CD14-positive monocyte (primary cell): ENCODE results near the gene TMEM215. TPM values are rescaled to one million over a fixed set of nuclear protein-coding genes. Genes with fewer than 3 reads are reported as not detected.

Source experiments
- DNase-seq, 3 donors: peaks; one replicate each; pipeline ENCODE4 v3.0.0-alpha.2; 2011 to 2022
- H2AFZ ChIP-seq: 2 replicates; pipeline ENCODE4 v1.6.0; 2012; ENCODE audit warnings: mild to moderate bottlenecking, low read depth, low read length, inconsistent platforms; ENCODE audit not compliant: insufficient read depth, poor library complexity, severe bottlenecking
- H3K27ac ChIP-seq, 2 donors: 1 replicate in 1 of 2; 2 replicates in 1 of 2; pipeline ENCODE4 v1.5.1; 2012 to 2013; ENCODE audit warnings: low read length in 2 of 2, control low read depth in 1 of 2, inconsistent platforms in 1 of 2, low read depth in 1 of 2, mild to moderate bottlenecking in 1 of 2
- H3K27me3 ChIP-seq, 2 donors: one replicate each; pipeline versions ENCODE4 v1.6.0 to v1.6.1; 2011 to 2013; ENCODE audit warnings: low read length in 2 of 2; ENCODE audit not compliant: control insufficient read depth in 2 of 2, insufficient read depth in 2 of 2
- H3K36me3 ChIP-seq, 2 donors: replicated peaks in 1 of 2; 1 replicate in 1 of 2; 2 replicates in 1 of 2; pipeline versions ENCODE4 v1.5.1 to v1.6.1; 2012 to 2013; ENCODE audit warnings: low read length in 2 of 2, control low read depth in 1 of 2, inconsistent platforms in 1 of 2, mild to moderate bottlenecking in 1 of 2; ENCODE audit not compliant: insufficient read depth in 2 of 2, control insufficient read depth in 1 of 2
- H3K4me1 ChIP-seq, 2 donors: 1 replicate in 1 of 2; 2 replicates in 1 of 2; pipeline versions ENCODE4 v1.5.1 to v1.6.1; 2012 to 2013; ENCODE audit warnings: low read length in 2 of 2, control low read depth in 1 of 2, inconsistent platforms in 1 of 2, mild to moderate bottlenecking in 1 of 2, moderate library complexity in 1 of 2; ENCODE audit not compliant: insufficient read depth in 2 of 2, control insufficient read depth in 1 of 2
- H3K4me2 ChIP-seq: replicated peaks from 2 replicates; pipeline ENCODE3; 2012; ENCODE audit warnings: low read length, moderate library complexity, mild to moderate bottlenecking; ENCODE audit not compliant: poor library complexity, severe bottlenecking; ENCODE audit errors: extremely low read depth
- H3K4me3 ChIP-seq, 3 experiments: fragments of 200-600 bp in 1 of 3; sonication (generic) in 1 of 3; replicated peaks in 1 of 3; 1 replicate in 2 of 3; 2 replicates in 1 of 3; pipeline ENCODE4 v1.5.1; 2011 to 2013; ENCODE audit warnings: low read length in 3 of 3, mild to moderate bottlenecking in 3 of 3, control low read depth in 2 of 3, low read depth in 2 of 3, inconsistent platforms in 1 of 3, moderate library complexity in 1 of 3
- H3K79me2 ChIP-seq: 2 replicates; pipeline ENCODE4 v1.6.0; 2012; ENCODE audit warnings: mild to moderate bottlenecking, control low read depth, inconsistent platforms, low read length, moderate library complexity; ENCODE audit not compliant: insufficient read depth
- H3K9ac ChIP-seq: 2 replicates; pipeline ENCODE4 v1.6.0; 2017; ENCODE audit warnings: low read length, mild to moderate bottlenecking; ENCODE audit not compliant: insufficient read depth, poor library complexity, severe bottlenecking
- H3K9me3 ChIP-seq, 2 donors: replicated peaks in 1 of 2; 1 replicate in 1 of 2; 2 replicates in 1 of 2; pipeline versions ENCODE4 v1.5.1 to v1.6.1; 2012 to 2013; ENCODE audit warnings: low read length in 2 of 2, control low read depth in 1 of 2; ENCODE audit not compliant: control insufficient read depth in 1 of 2, insufficient read depth in 1 of 2
- H4K20me1 ChIP-seq: 2 replicates; pipeline ENCODE4 v1.6.0; 2012; ENCODE audit warnings: mild to moderate bottlenecking, low read length, control low read depth, moderate library complexity; ENCODE audit not compliant: insufficient read depth
- H3K27ac Mint-ChIP-seq, 7 donors: one replicate each; pipeline ENCODE4 v1.8.0; 2020; ENCODE audit warnings: mild to moderate bottlenecking in 7 of 7, mixed read lengths in 7 of 7, moderate library complexity in 6 of 7, inconsistent platforms in 2 of 7
- H3K27me3 Mint-ChIP-seq, 3 donors: one replicate each; pipeline ENCODE4 v1.8.0; 2021 to 2022; ENCODE audit warnings: low read depth in 3 of 3, mild to moderate bottlenecking in 3 of 3, mixed read lengths in 3 of 3, moderate library complexity in 3 of 3, inconsistent platforms in 1 of 3
- H3K36me3 Mint-ChIP-seq, 2 donors: one replicate each; pipeline ENCODE4 v1.8.0; 2020; ENCODE audit warnings: mixed read lengths in 2 of 2, inconsistent platforms in 1 of 2, mild to moderate bottlenecking in 1 of 2
- H3K4me1 Mint-ChIP-seq: one replicate; pipeline ENCODE4 v1.8.0; 2020; ENCODE audit warnings: mild to moderate bottlenecking, mixed read lengths
- H3K4me3 Mint-ChIP-seq, 2 donors: one replicate each; pipeline ENCODE4 v1.8.0; 2020; ENCODE audit warnings: mild to moderate bottlenecking in 2 of 2, mixed read lengths in 2 of 2, moderate library complexity in 1 of 2
- H3K9me3 Mint-ChIP-seq, 7 donors: one replicate each; pipeline ENCODE4 v1.8.0; 2020 to 2022; ENCODE audit warnings: mixed read lengths in 7 of 7, mild to moderate bottlenecking in 6 of 7, moderate library complexity in 6 of 7, inconsistent platforms in 2 of 7
- CTCF ChIP-seq: fragments of 200-600 bp; IDR thresholded peaks from one replicate; pipeline ENCODE4 v1.8.0; 2022; ENCODE audit warnings: antibody characterized with exemption, mild to moderate bottlenecking
- WGBS: methylation state at CpG from one replicate; pipeline ENCODE4 v1.1.5; 2013; ENCODE audit warnings: missing lambda C conversion rate; ENCODE audit not compliant: insufficient coverage; 5-methylcytosine and 5-hydroxymethylcytosine counted together
- intact Hi-C, 2 donors: fragments of 100-400 bp; cut with micrococcal nuclease; formaldehyde crosslinking; loops; one replicate each; pipeline versions ENCODE4 v1.15.0 to v1.15.1; 2023
- polyA plus RNA-seq, 3 donors: library from polyadenylated mRNA; depleted of rRNA in 1 of 3; unstranded in 2 of 3; stranded (reverse) in 1 of 3; fragments of 300-500 nt in 2 of 3; fragments of >200 nt in 1 of 3; fragmentation: Illumina TruSeq in 2 of 3; gene quantifications; 1 replicate in 2 of 3; 2 replicates in 1 of 3; pipeline ENCODE4 v1.2.3, GENCODE V29; 2012 to 2021

The TMEM215 gene
- polyA plus RNA-seq, 3 donors = not detected

GRCh38 chr9:32764139-32764538 lies 19.2 kb upstream of the TMEM215 start:
- Histone ChIP-seq H4K20me1 (no peaks in the 10 kb centered on the region), H3K79me2 (no peaks in the 10 kb centered on the region), H3K9ac (no peak overlapping the region), H3K27ac (no peak overlapping the region), H3K4me3 (no peak overlapping the region), H3K27me3 (no peaks in the 10 kb centered on the region), H3K4me2 (no peak overlapping the region), H3K4me1 (no peaks in the 10 kb centered on the region), H2AFZ (no peak overlapping the region), H3K36me3 (no peaks in the 10 kb centered on the region), H3K9me3 (no peaks in the 10 kb centered on the region)
- H3K27ac Mint-ChIP-seq = no peak overlapping the region
- no peaks in the 10 kb centered on the region for H3K4me1 Mint-ChIP-seq
- no peak for TF ChIP-seq CTCF
- peaks cover 0 to 3% (median 0%) of the 10 kb centered on the region in 7 donors for H3K9me3 Mint-ChIP-seq
- no peak for DNase-seq
- H3K27me3 Mint-ChIP-seq = peaks cover 6 to 7% (median 7%) of the 10 kb centered on the region in 3 donors
- intact Hi-C loops = no loop called here
- H3K36me3 Mint-ChIP-seq = no peaks in the 10 kb centered on the region
- WGBS = 100% methylated on average over 3 of the region's 5 CpGs
- H3K4me3 Mint-ChIP-seq = no peak overlapping the region

- H3K27ac Mint-ChIP-seq = no peak overlapping the region
- Histone ChIP-seq H3K4me2 (no peak overlapping the region), H3K9ac (no peak overlapping the region), H3K27me3 (peaks cover under 1 to 4% of the 10 kb centered on the region in 2 donors), H3K9me3 (peaks cover 0 to 3% of the 10 kb centered on the region in 2 donors), H3K4me1 (no peaks in the 10 kb centered on the region), H4K20me1 (no peaks in the 10 kb centered on the region), H3K36me3 (no peaks in the 10 kb centered on the region), H3K27ac (no peak overlapping the region), H3K4me3 (no peak overlapping the region), H3K79me2 (no peaks in the 10 kb centered on the region), H2AFZ (no peak overlapping the region)
- peaks cover 5 to 8% (median 8%) of the 10 kb centered on the region in 3 donors for H3K27me3 Mint-ChIP-seq
- peaks cover 6 to 17% (median 12%) of the 10 kb centered on the region in 7 donors for H3K9me3 Mint-ChIP-seq
- no peaks in the 10 kb centered on the region for H3K4me1 Mint-ChIP-seq
- intact Hi-C loops = no loop called here
- H3K4me3 Mint-ChIP-seq = no peak overlapping the region
- 60% methylated on average over 1 of the region's 1 CpG for WGBS
- TF ChIP-seq CTCF = no peak
- no peak for DNase-seq
- H3K36me3 Mint-ChIP-seq = no peaks in the 10 kb centered on the region
These were observed 8.1 kb upstream of the TMEM215 start for GRCh38 chr9:32775283-32775682.
